GM19468 (cell line): ENCODE data around the gene TRAF6.
"Not testable (repeated sequence)": the region's sequence is repeated elsewhere in the genome, so short reads cannot be mapped to it uniquely, and the experiment has no call there.

Source experiments
- ATAC-seq: cut with Tn5 transposase; IDR thresholded peaks from one replicate; pipeline ENCODE4 v1.9.1; 2021; ENCODE audit warnings: mild to moderate bottlenecking, moderate library complexity, moderate number of reproducible peaks; ENCODE audit not compliant: unreplicated experiment; ENCODE audit errors: extremely low read depth

Gene TRAF6

GRCh38 chr11:36499315-36499714 is 10.8 kb downstream of the TRAF6 start:
- no peak for ATAC-seq

GRCh38 chr11:36498721-36499120 is 11.4 kb downstream of the TRAF6 start:
- no peak for ATAC-seq

- ATAC-seq, result no peak
These were observed 16.7 kb downstream of the TRAF6 start for GRCh38 chr11:36493332-36493731.

- no peak for ATAC-seq
These were observed 17.3 kb downstream of the TRAF6 start for GRCh38 chr11:36492724-36493304.

GRCh38 chr11:36490026-36490806 is 19.9 kb downstream of the TRAF6 start:
- no peak for ATAC-seq

DNA sequence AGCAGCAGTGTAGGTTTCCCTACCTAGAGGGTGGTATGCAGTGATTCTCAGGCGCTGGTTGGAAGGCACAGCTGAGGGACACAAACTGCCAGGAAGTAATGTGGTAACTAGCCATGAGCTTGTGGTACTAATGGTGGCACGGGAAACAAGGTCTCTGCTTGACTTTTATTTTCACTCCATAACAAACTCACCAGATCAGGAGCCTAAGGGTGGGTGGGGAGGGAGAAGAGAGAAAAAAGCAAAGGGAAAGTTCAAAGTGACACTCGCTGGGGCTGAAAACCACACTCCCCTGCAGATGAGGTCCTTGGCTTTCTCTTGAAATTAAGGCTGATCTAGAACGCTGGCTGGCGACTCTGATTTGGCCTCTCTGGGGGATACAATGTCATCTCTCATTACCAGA is 22.0 kb downstream of the TRAF6 start:
- peak; percentile 55 for ATAC-seq

DNA sequence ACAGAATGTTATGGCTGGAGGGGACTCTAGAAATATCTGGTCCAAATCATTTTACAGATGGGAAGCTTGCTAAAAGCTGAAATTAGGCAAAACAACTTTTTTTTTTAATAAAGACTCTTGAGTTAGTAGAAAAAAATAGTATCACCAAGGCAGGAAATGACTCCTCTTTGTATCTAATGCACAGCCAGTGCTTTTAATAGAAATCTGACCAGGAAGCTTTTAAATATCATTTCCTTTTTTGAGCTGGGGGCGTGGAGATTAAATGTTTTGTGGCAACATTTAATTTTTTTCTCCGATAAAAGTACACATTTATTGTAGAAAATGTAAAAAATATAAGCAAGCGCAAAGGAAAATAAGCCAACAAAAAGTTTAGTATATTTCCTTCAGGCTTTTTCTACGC is 22.5 kb downstream of the TRAF6 start:
- no peak for ATAC-seq

GRCh38 chr11:36485298-36486002 is 24.6 kb downstream of the TRAF6 start:
- no peak for ATAC-seq

- not testable (repeated sequence) for ATAC-seq
These were observed 27.0 kb downstream of the TRAF6 start for GRCh38 chr11:36483042-36483441.

DNA sequence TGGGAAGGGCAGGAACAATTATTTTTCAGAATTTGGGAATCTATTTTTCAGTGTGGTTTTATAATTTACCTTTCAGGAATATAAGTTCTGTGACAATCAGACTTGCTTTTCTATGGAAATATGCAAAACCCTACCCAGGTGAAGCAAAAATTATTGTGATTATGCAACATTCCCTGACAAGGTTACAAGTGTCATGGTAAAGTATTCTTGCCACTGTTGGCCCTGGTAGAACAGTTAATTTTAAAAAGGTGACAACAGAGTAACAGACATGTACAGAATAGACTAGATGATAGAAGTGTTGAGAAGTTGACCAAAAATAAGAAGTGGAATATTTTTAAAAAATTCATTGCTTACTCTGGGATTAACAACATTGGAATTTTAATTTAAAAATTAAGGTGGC is 29.2 kb downstream of the TRAF6 start:
- no peak for ATAC-seq

- ATAC-seq, result no peak
These were observed 31.3 kb downstream of the TRAF6 start for GRCh38 chr11:36478700-36479329.

DNA sequence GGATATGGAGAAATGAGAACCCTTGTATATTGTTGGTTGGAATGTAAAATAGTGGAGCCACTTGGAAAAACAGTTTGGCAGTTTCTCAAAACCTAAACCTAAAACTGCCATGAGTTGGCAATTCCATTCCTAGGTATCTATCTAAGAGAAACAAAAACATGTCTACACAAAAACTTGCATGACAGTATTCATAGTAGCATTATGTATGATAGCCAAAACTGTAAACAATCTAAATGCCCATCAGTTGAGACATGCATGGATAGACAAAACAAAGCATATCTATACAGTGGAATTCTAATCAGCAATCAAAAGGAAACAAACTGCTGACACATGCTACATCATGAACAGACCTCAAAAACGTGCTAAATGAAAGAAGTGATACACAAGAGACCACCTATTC is 34.9 kb downstream of the TRAF6 start:
- no peak for ATAC-seq

DNA sequence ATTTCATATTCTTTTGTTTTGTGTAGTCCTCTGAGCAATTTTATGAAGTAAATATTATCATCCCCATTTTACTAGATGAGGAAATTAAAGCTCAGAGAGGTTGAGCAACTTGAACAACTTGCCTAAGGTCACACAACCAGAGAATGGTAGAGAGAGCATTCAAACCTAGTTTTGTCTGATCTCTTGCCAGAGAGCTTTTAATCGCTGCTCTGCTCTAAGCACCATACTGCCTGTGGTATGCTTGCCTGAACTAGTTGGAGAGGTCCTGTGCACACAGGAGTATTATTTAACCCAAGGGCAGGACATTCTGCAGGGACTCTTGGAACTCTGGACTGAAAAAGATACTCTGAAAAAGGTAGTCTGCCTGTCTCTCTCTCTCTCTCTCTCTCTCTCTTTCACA is 38.5 kb downstream of the TRAF6 start:
- ATAC-seq, result no peak

- no peak for ATAC-seq
These were observed 39.9 kb downstream of the TRAF6 start for GRCh38 chr11:36469881-36470802.

DNA sequence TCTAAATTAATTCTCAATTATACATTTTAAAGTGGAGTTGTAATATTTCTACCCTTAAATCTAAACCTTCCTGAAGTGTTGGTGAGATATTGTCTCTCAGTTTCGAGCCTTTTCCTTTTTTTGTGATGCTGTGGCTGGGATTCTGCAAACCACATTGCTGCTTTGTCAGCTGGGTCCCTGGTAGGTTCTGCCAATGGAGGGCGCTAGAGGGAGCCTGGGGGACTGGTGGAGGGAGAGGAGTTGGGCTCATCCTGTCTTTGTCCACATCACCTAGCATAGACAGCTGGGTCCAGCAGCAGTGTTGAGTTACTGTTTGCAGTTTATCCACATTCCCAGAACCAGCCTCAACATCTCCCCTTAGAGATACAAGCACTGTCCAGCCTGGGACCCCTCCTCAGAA is 41.0 kb downstream of the TRAF6 start:
- ATAC-seq, result no peak

DNA sequence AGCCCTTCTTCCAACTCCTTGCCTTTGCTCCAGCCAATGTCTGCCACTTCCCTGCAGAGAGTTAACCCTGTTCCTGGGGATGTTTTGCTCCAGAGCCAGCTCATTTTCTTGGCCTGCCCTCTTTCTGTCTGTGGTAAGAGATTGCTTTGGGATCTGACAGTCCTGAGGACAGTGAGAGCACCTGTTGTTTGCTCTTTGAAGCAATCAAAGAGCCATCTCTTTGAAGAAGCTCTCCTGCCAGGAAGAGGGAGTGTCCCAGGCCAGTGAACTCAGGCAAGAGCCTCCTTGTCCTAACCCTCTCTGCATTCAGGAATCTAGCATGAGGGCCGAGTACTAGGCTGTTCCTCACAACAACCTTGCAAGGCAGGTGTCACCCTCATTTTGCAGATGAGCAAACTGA is 42.2 kb downstream of the TRAF6 start:
- ATAC-seq, result no peak

GRCh38 chr11:36467012-36467411 is 43.1 kb downstream of the TRAF6 start:
- no peak for ATAC-seq

DNA sequence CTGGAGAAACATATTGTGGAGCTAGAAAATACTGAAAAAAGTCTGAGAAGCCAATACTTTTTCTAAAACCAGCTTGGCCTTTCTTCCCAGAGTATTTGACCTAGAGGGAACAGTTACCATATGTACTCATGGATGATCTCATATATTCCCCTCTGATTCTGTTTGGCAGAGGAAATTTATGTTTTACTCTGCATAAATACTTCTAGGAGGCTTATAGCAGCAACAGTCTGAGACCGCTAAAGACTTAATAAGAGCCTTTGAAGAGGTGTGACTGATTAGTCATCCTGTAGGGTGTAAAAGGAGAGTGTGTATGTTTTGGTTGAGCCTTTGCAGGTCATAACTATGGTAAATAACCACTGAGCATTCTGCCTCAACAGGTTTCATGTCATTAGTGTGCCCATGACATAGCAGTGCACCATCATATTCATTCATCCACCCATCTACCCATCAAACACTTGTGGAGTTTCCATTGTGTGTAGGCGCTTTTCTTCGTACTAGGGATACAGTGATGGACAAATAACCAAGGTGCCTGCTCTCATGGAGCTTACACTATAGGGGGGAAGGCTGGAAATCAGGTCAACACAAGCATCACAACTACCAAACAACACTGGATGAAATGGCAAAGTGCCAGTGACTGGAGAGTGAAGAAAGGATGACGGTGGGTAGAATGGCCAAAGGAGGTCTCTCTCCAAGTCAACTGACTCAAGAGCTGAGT is 44.5 kb downstream of the TRAF6 start:
- ATAC-seq, result no peak

DNA sequence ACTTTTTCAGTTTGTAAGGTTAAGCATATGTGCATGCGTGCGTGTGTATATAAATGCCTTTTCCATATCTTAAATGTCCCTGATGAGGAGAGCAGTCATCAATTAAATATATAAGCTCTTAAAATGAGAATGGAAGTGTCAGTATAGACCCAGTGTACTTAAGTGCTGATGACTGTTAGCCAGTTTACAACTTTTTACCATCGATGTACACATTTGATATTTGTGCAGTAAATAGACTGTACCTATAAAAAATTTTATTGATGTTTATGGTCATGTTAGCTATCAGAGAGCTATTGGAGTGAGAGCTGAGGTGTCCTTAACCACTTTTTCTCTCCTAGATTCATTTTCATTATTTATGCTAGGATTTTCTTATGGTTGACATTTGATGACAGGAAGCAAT is 45.4 kb downstream of the TRAF6 start:
- no peak for ATAC-seq
